HUDEP-2 (cell line): Measurements from ENCODE around the gene JAM3.
"Not testable (repeated sequence)": the region's sequence is repeated elsewhere in the genome, so short reads cannot be mapped to it uniquely, and the experiment has no call there.

Experiments used
- DNase-seq, 76 experiments: peaks; one replicate each; lab custom pipeline; 2025; ENCODE audit not compliant: unreplicated experiment in 76 of 76; lab: John Stamatoyannopoulos, UW

JAM3 gene

GRCh38 chr11:134171951-134172350, 103.1 kb downstream of the JAM3 start:
- no peak for DNase-seq

- DNase-seq: no peak
Observed at GRCh38 chr11:134173296-134173695, 104.4 kb downstream of the JAM3 start.

- DNase-seq: no peak
Observed at GRCh38 chr11:134176284-134176683, 107.4 kb downstream of the JAM3 start.

- DNase-seq: no peak
Observed at GRCh38 chr11:134178032-134178674, 109.3 kb downstream of the JAM3 start.

- no peak for DNase-seq
Observed at GRCh38 chr11:134181707-134182106, 112.8 kb downstream of the JAM3 start.

GRCh38 chr11:134188092-134188491, 119.2 kb downstream of the JAM3 start:
- not testable (repeated sequence) for DNase-seq

GRCh38 chr11:134196756-134197155, 127.9 kb downstream of the JAM3 start:
- DNase-seq: no peak

GRCh38 chr11:134199531-134199930, 130.7 kb downstream of the JAM3 start:
- no peak for DNase-seq

GRCh38 chr11:134200688-134201087, 131.8 kb downstream of the JAM3 start:
- DNase-seq: no peak
